Endothelial cell of umbilical vein (primary cell): ENCODE measurements around the gene MEPE. TPM values are rescaled to one million over a fixed set of nuclear protein-coding genes. Genes with fewer than 3 reads are reported as not detected.

Experiments
- BruUV-seq: library from RNA; stranded (reverse); fragments of 400-500 nt; replicated peaks from 2 replicates; lab custom pipeline; 2021; lab: Mats Ljungman, UMichigan
- CTCF ChIA-PET: fragments of 300-600, 350-600 bp; sonication (Branson Sonifier 250); formaldehyde crosslinking; loops from one replicate; lab custom pipeline; 2021; ENCODE audit warnings: antibody characterized with exemption, inconsistent platforms; lab: Charles Lee
- POLR2A ChIA-PET: fragments of 300-600, 350-600 bp; sonication (Branson Sonifier 250); formaldehyde crosslinking; loops from one replicate; lab custom pipeline; 2021; ENCODE audit warnings: antibody characterized with exemption, inconsistent platforms; lab: Charles Lee
- DNase-seq: peaks from one replicate; pipeline ENCODE4 v3.0.0-alpha.2; 2011; ENCODE audit warnings: low read depth, low spot score
- FAIRE-seq: peaks from 2 replicates; lab custom pipeline; 2011; peaks lifted over from hg19 to GRCh38; lab: Jason Lieb, UNC
- H2AFZ ChIP-seq: 2 replicates; pipeline ENCODE4 v1.6.0; 2012; ENCODE audit warnings: low read depth, low read length, control low read depth, inconsistent platforms
- H3K27ac ChIP-seq: 2 replicates; pipeline ENCODE4 v1.5.1; 2011; ENCODE audit warnings: low read depth, mild to moderate bottlenecking, control low read depth, low read length, moderate library complexity; ENCODE audit not compliant: insufficient read depth
- H3K27me3 ChIP-seq, 2 experiments: 2 replicates each; pipeline versions ENCODE4 v1.6.0 to v1.6.1; 2011; ENCODE audit warnings: low read length in 2 of 2, mixed read lengths in 1 of 2; ENCODE audit not compliant: control insufficient read depth in 2 of 2, insufficient read depth in 2 of 2
- H3K36me3 ChIP-seq, 2 experiments: 2 replicates in 1 of 2; 3 replicates in 1 of 2; pipeline ENCODE4 v1.5.1; 2011; ENCODE audit warnings: low read length in 2 of 2, mild to moderate bottlenecking in 1 of 2, moderate library complexity in 1 of 2; ENCODE audit not compliant: control insufficient read depth in 2 of 2, insufficient read depth in 2 of 2; ENCODE audit errors: extremely low read depth in 1 of 2
- H3K4me1 ChIP-seq: 3 replicates; pipeline ENCODE4 v1.5.1; 2011; ENCODE audit warnings: mild to moderate bottlenecking, low read length; ENCODE audit not compliant: control insufficient read depth, insufficient read depth; ENCODE audit errors: extremely low read depth
- H3K4me2 ChIP-seq: 2 replicates; pipeline ENCODE4 v1.6.1; 2011; ENCODE audit warnings: low read length, control low read depth, mixed read lengths; ENCODE audit not compliant: insufficient read depth
- H3K4me3 ChIP-seq, 3 experiments: fragments of 200-600 bp in 1 of 3; sonication (generic), shearing (Covaris generic) in 1 of 3; replicated peaks in 1 of 3; 2 replicates each; pipeline ENCODE4 v1.5.1; 2011 to 2016; ENCODE audit warnings: control low read depth in 3 of 3, low read length in 3 of 3, mild to moderate bottlenecking in 2 of 3, inconsistent platforms in 1 of 3, low read depth in 1 of 3, moderate library complexity in 1 of 3; ENCODE audit not compliant: insufficient read depth in 1 of 3
- H3K79me2 ChIP-seq: 2 replicates; pipeline ENCODE4 v1.6.0; 2012; ENCODE audit warnings: low read length, inconsistent platforms; ENCODE audit not compliant: control insufficient read depth, insufficient read depth
- H3K9ac ChIP-seq: replicated peaks from 2 replicates; pipeline ENCODE3; 2011; ENCODE audit warnings: low read length, control low read depth; ENCODE audit not compliant: insufficient read depth; ENCODE audit errors: extremely low read depth
- H3K9me1 ChIP-seq: replicated peaks from 3 replicates; pipeline ENCODE4 v1.6.0; 2011; ENCODE audit warnings: mild to moderate bottlenecking, low read length; ENCODE audit not compliant: control insufficient read depth, insufficient read depth; ENCODE audit errors: extremely low read depth
- H3K9me3 ChIP-seq: replicated peaks from 2 replicates; pipeline ENCODE4 v1.5.1; 2012; ENCODE audit warnings: low read length, inconsistent platforms; ENCODE audit not compliant: control insufficient read depth, insufficient read depth
- H4K20me1 ChIP-seq: replicated peaks from 2 replicates; pipeline ENCODE3; 2011; ENCODE audit warnings: mild to moderate bottlenecking, low read length; ENCODE audit not compliant: control insufficient read depth, insufficient read depth; ENCODE audit errors: extremely low read depth
- EZH2 ChIP-seq: IDR thresholded peaks from 2 replicates; pipeline ENCODE4 v1.6.1; 2012; ENCODE audit warnings: borderline replicate concordance, low read depth, mild to moderate bottlenecking, moderate library complexity, low read length, inconsistent platforms; ENCODE audit not compliant: severe bottlenecking
- FOS ChIP-seq: IDR thresholded peaks from 2 replicates; pipeline ENCODE4 v1.6.1; 2011; ENCODE audit warnings: mild to moderate bottlenecking, low read length, moderate library complexity, borderline replicate concordance; ENCODE audit not compliant: insufficient read depth
- GATA2 ChIP-seq: IDR thresholded peaks from 2 replicates; pipeline ENCODE4 v1.7.0; 2011; ENCODE audit warnings: low read depth, mild to moderate bottlenecking, moderate library complexity, mixed read lengths, low read length; ENCODE audit not compliant: insufficient read length, insufficient read depth
- JUN ChIP-seq: IDR thresholded peaks from 2 replicates; pipeline ENCODE4 v1.6.1; 2011; ENCODE audit warnings: borderline replicate concordance, low read depth; ENCODE audit not compliant: insufficient read length, insufficient read depth
- MYC ChIP-seq: IDR thresholded peaks from one replicate; pipeline ENCODE4 v1.6.1; 2011; ENCODE audit warnings: mild to moderate bottlenecking, low read depth, low read length
- POLR2A ChIP-seq: IDR thresholded peaks from 2 replicates; pipeline ENCODE4 v1.6.1; 2012; ENCODE audit warnings: low read depth, mild to moderate bottlenecking, control low read depth, low read length
- POLR2AphosphoS5 ChIP-seq: IDR thresholded peaks from 2 replicates; pipeline ENCODE4 v1.6.1; 2012; ENCODE audit warnings: low read depth, mild to moderate bottlenecking, control low read depth, low read length, moderate library complexity; ENCODE audit not compliant: insufficient read depth
- dilution Hi-C: fragments of 300-500 bp; cut with MboI; formaldehyde crosslinking; loops from one replicate; pipeline ENCODE4 v1.15.0; 2019; ENCODE audit warnings: low sequenced_read_pairs; ENCODE audit not compliant: extremely low pct_ligation_motif_present
- intact Hi-C: fragments of 100-400 bp; cut with micrococcal nuclease; formaldehyde crosslinking; loops from one replicate; pipeline ENCODE4 v1.10.0; 2022
- polyA plus RNA-seq, 4 experiments: library from polyadenylated mRNA; depleted of rRNA in 3 of 4; stranded (reverse) in 3 of 4; unstranded in 1 of 4; fragments of >200 nt; gene quantifications; 2 replicates each; pipeline versions ENCODE4 v1.2.1 to v1.2.3, GENCODE V29; 2011 to 2012; ENCODE audit warnings: missing spikeins in 1 of 4
- total RNA-seq: library from RNA; stranded (reverse); gene quantifications from 2 replicates; pipeline ENCODE4 v1.2.3, GENCODE V29; 2021
- TF ChIP-seq, protein P1 (sequence below), 2 donors: IDR thresholded peaks; 1 replicate in 1 of 2; 2 replicates in 1 of 2; pipeline ENCODE4 v1.5.1; 2011; ENCODE audit warnings: low read length in 2 of 2, mild to moderate bottlenecking in 2 of 2, moderate library complexity in 2 of 2, control low read depth in 1 of 2, inconsistent platforms in 1 of 2, low read depth in 1 of 2; ENCODE audit not compliant: insufficient read depth in 1 of 2; ENCODE audit errors: extremely low read depth in 1 of 2
- TF ChIP-seq, protein P2 (sequence below): IDR thresholded peaks from 2 replicates; pipeline ENCODE4 v1.6.1; 2011; ENCODE audit not compliant: insufficient read depth, insufficient read length

The MEPE gene
- total and polyA plus RNA-seq, 2 donors (not counting 3 experiments of a cell fraction or from before 2014, with no cell fraction given): not detected

DNA sequence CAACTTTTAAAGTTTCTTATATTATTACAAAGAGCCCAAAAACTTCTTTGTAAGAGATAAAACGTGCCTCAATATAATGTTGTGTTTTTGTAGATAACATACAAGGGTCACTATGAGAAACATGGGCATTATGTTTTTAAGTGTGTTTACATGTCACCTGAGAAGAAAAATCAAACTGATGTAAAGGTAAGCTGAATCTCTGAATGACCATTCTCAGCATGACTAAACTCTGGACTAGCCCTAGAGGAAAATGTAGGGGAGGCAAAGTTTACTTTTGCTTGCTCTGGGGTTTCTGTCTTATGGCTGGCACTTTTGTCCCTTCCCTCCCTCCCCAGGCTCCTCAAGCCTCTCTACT lies 6.8 kb downstream of the MEPE start:
- no peak overlapping the region for H3K4me3 ChIP-seq
- DNase-seq (no peak), FAIRE-seq (no peak)
- peaks cover 3 to 7% of the 10 kb centered on the region in 2 experiments for H3K27me3 ChIP-seq
- POLR2A ChIA-PET: no interaction called here
- H3K9ac ChIP-seq: no peak overlapping the region
- H3K9me3 ChIP-seq: no peaks in the 10 kb centered on the region
- no peaks in the 10 kb centered on the region for H3K79me2 ChIP-seq
- H3K9me1 ChIP-seq: no peaks in the 10 kb centered on the region
- H4K20me1 ChIP-seq: no peaks in the 10 kb centered on the region
- TF ChIP-seq GATA2 (no peak), JUN (no peak), FOS (no peak), EZH2 (no peak), POLR2AphosphoS5 (no peak), MYC (no peak), POLR2A (no peak)
- TF ChIP-seq, protein P1, sequence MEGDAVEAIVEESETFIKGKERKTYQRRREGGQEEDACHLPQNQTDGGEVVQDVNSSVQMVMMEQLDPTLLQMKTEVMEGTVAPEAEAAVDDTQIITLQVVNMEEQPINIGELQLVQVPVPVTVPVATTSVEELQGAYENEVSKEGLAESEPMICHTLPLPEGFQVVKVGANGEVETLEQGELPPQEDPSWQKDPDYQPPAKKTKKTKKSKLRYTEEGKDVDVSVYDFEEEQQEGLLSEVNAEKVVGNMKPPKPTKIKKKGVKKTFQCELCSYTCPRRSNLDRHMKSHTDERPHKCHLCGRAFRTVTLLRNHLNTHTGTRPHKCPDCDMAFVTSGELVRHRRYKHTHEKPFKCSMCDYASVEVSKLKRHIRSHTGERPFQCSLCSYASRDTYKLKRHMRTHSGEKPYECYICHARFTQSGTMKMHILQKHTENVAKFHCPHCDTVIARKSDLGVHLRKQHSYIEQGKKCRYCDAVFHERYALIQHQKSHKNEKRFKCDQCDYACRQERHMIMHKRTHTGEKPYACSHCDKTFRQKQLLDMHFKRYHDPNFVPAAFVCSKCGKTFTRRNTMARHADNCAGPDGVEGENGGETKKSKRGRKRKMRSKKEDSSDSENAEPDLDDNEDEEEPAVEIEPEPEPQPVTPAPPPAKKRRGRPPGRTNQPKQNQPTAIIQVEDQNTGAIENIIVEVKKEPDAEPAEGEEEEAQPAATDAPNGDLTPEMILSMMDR (IDR thresholded peaks at IDR 0.05; ENCODE audit: extremely low read depth in 1 of 2, insufficient read depth in 1 of 2, low read depth in 1 of 2, low read length in 2 of 2): no peak
- TF ChIP-seq, protein P2, sequence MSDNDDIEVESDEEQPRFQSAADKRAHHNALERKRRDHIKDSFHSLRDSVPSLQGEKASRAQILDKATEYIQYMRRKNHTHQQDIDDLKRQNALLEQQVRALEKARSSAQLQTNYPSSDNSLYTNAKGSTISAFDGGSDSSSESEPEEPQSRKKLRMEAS: no peak
- no peak overlapping the region for H3K4me2 ChIP-seq
- H3K4me1 ChIP-seq: peaks cover 8% of the 10 kb centered on the region
- H3K36me3 ChIP-seq: no peaks in the 10 kb centered on the region
- intact Hi-C loops (loop anchor here (1.0 to 5.0 kb wide), 3 partner anchors 160 to 487 kb away; no protein-coding TSS in a partner anchor), dilution Hi-C loops (no loop called here)
- no peak overlapping the region for H2AFZ ChIP-seq
- H3K27ac ChIP-seq: no peak overlapping the region
- CTCF ChIA-PET: interaction anchor here (0.6 to 4.3 kb wide), 18 partner anchors 9 to 486 kb away, joined by 3 to 130 read pairs (median 4); no protein-coding TSS in a partner anchor
- no TSS peak for BruUV-seq
